Left lung (tissue), 10 donors: Measurements from ENCODE around the gene NUDT8. TPM values are rescaled to one million over a fixed set of nuclear protein-coding genes. Genes with fewer than 3 reads are reported as not detected.
A peak's percentile ranks its signal among the peaks of the same experiment; 100 is the strongest.
"Not testable (repeated sequence)": the region's sequence is repeated elsewhere in the genome, so short reads cannot be mapped to it uniquely, and the experiment has no call there.

Experiments used
- ATAC-seq: fragments of 200-7000 bp; cut with Tn5 transposase; one replicate; pipeline ENCODE4 v1.9.1; 2020; ENCODE audit warnings: moderate library complexity
- DNase-seq, 4 donors: peaks; one replicate each; pipeline ENCODE4 v3.0.0-alpha.2; 2013 to 2020
- H3K27ac ChIP-seq, 2 donors: fragments of 200-600 bp; sonication (generic) in 1 of 2; one replicate each; pipeline versions ENCODE4 v1.5.0 to v1.8.0; 2020 to 2021
- H3K27me3 ChIP-seq, 2 donors: fragments of 200-600 bp; sonication (generic) in 1 of 2; one replicate each; pipeline versions ENCODE4 v1.5.0 to v1.8.0; 2020 to 2021
- H3K36me3 ChIP-seq, 2 donors: fragments of 200-600 bp; sonication (generic) in 1 of 2; one replicate each; pipeline versions ENCODE4 v1.5.0 to v1.8.0; 2020 to 2021
- H3K4me1 ChIP-seq, 2 donors: fragments of 200-600 bp; one replicate each; pipeline ENCODE4 v1.8.0; 2021
- H3K4me3 ChIP-seq, 2 donors: fragments of 200-600 bp; sonication (generic) in 1 of 2; one replicate each; pipeline versions ENCODE4 v1.5.0 to v1.8.0; 2020 to 2021; ENCODE audit warnings: mild to moderate bottlenecking in 1 of 2
- H3K9me3 ChIP-seq, 2 donors: fragments of 200-600 bp; sonication (generic) in 1 of 2; one replicate each; pipeline versions ENCODE4 v1.5.0 to v1.8.0; 2020 to 2021
- CTCF ChIP-seq, 2 donors: fragments of 200-600 bp; sonication (generic) in 1 of 2; IDR thresholded peaks; one replicate each; pipeline versions ENCODE4 v1.5.0 to v1.8.0; 2021; ENCODE audit warnings: antibody characterized with exemption in 2 of 2
- intact Hi-C, 2 donors: fragments of 100-400 bp; cut with DNase I; formaldehyde crosslinking; loops; one replicate each; pipeline versions ENCODE4 v1.11.2 to v1.14.2; 2022
- polyA plus RNA-seq, 6 donors: library from polyadenylated mRNA; unstranded; fragments of 120-200 nt; gene quantifications; one replicate each; pipeline ENCODE4 v1.2.1, GENCODE V29; 2013; ENCODE audit not compliant: insufficient read length in 6 of 6
- total RNA-seq, 2 donors: library from RNA; stranded (reverse); fragmentation: NEBNext Ultra II Directional; extraction: Animal tissue kit (Norgen Biotek cat#: 25700); gene quantifications; one replicate each; pipeline ENCODE4 v1.2.1, GENCODE V29; 2021
- donor health status: DM: no; HTN: yes; CAD: no.
- donor health status: DM: no; HTN: no; CAD: no.

Gene NUDT8
- total and polyA plus RNA-seq, 8 donors = 3.8 to 18.1 (median 5.6) TPM

- Histone ChIP-seq H3K9me3 (no peaks in the 10 kb centered on the region), H3K4me1 (peaks cover 0 to 20% of the 10 kb centered on the region in 2 donors), H3K27me3 (no peaks in the 10 kb centered on the region), H3K4me3 (no peak overlapping the region), H3K36me3 (no peaks in the 10 kb centered on the region), H3K27ac (no peak overlapping the region)
- DNase-seq = peak in 2 of 4 donors; percentile 27 to 68
- intact Hi-C loops = no loop called here
- no peak for ATAC-seq
- no peak for TF ChIP-seq CTCF (IDR thresholded peaks at IDR 0.05)
Observed at GRCh38 chr11:67627441-67627811, 2.3 kb downstream of the NUDT8 start.

GRCh38 chr11:67626970-67627369 lies 2.8 kb downstream of the NUDT8 start:
- no peaks in the 10 kb centered on the region for H3K9me3 ChIP-seq
- H3K4me1 ChIP-seq = peaks cover 0 to 20% of the 10 kb centered on the region in 2 donors
- ATAC-seq (no peak), DNase-seq (no peak)
- intact Hi-C loops = no loop called here
- no peaks in the 10 kb centered on the region for H3K27me3 ChIP-seq
- H3K36me3 ChIP-seq = no peaks in the 10 kb centered on the region
- H3K4me3 ChIP-seq = no peak overlapping the region
- TF ChIP-seq CTCF (IDR thresholded peaks at IDR 0.05) = no peak
- no peak overlapping the region for H3K27ac ChIP-seq

GRCh38 chr11:67626131-67626833 lies 3.5 kb downstream of the NUDT8 start:
- not testable (repeated sequence) for H3K27ac ChIP-seq, ATAC-seq

GRCh38 chr11:67623795-67624194 lies 5.9 kb downstream of the NUDT8 start:
- ATAC-seq, intact Hi-C loops, H3K27ac ChIP-seq, H3K36me3 ChIP-seq, DNase-seq, H3K4me3 ChIP-seq, H3K27me3 ChIP-seq, H3K4me1 ChIP-seq, H3K9me3 ChIP-seq: not testable (repeated sequence)

More at GRCh38 chr11:67626131-67626833, 3.5 kb downstream of the NUDT8 start:
- H3K9me3 ChIP-seq, H3K27me3 ChIP-seq, DNase-seq, intact Hi-C loops, H3K36me3 ChIP-seq, H3K4me3 ChIP-seq: not testable (repeated sequence)
- peaks cover 0 to 20% of the 10 kb centered on the region in 2 donors for H3K4me1 ChIP-seq

- H3K4me3 ChIP-seq, intact Hi-C loops, H3K36me3 ChIP-seq, H3K9me3 ChIP-seq, H3K27me3 ChIP-seq, H3K27ac ChIP-seq, DNase-seq, H3K4me1 ChIP-seq, ATAC-seq: not testable (repeated sequence)
Observed at GRCh38 chr11:67622905-67623304, 6.8 kb downstream of the NUDT8 start.

- H3K4me1 ChIP-seq, ATAC-seq, H3K9me3 ChIP-seq, H3K4me3 ChIP-seq, H3K27ac ChIP-seq, DNase-seq, intact Hi-C loops, H3K27me3 ChIP-seq, H3K36me3 ChIP-seq: not testable (repeated sequence)
Observed at GRCh38 chr11:67621928-67622327, 7.8 kb downstream of the NUDT8 start.

GRCh38 chr11:67620621-67621020 lies 9.1 kb downstream of the NUDT8 start:
- H3K9me3 ChIP-seq, intact Hi-C loops, H3K36me3 ChIP-seq, H3K4me3 ChIP-seq, ATAC-seq, H3K4me1 ChIP-seq, DNase-seq, H3K27ac ChIP-seq: not testable (repeated sequence)
- peaks cover 0 to 16% of the 10 kb centered on the region in 2 donors for H3K27me3 ChIP-seq

GRCh38 chr11:67619683-67620618 lies 9.8 kb downstream of the NUDT8 start:
- H3K4me1 ChIP-seq, intact Hi-C loops, H3K36me3 ChIP-seq, H3K9me3 ChIP-seq, H3K27ac ChIP-seq, DNase-seq, H3K4me3 ChIP-seq, ATAC-seq: not testable (repeated sequence)
- H3K27me3 ChIP-seq = peaks cover 0 to 23% of the 10 kb centered on the region in 2 donors

GRCh38 chr11:67618901-67619659 lies 10.7 kb downstream of the NUDT8 start:
- H3K27ac ChIP-seq, H3K9me3 ChIP-seq, intact Hi-C loops, DNase-seq, H3K36me3 ChIP-seq, ATAC-seq, H3K4me3 ChIP-seq, H3K4me1 ChIP-seq: not testable (repeated sequence)
- peaks cover 0 to 32% of the 10 kb centered on the region in 2 donors for H3K27me3 ChIP-seq
